ENCODE results near the gene SLC25A40.
"Not testable (repeated sequence)": the region's sequence is repeated elsewhere in the genome, so short reads cannot be mapped to it uniquely, and the experiment has no call there.

SLC25A40 gene

GRCh38 chr7:87870471-87870870, 5.7 kb downstream of the SLC25A40 start:
- no peak for DNase-seq

GRCh38 chr7:87866533-87866932, 9.6 kb downstream of the SLC25A40 start:
- not testable (repeated sequence) for DNase-seq

DNA sequence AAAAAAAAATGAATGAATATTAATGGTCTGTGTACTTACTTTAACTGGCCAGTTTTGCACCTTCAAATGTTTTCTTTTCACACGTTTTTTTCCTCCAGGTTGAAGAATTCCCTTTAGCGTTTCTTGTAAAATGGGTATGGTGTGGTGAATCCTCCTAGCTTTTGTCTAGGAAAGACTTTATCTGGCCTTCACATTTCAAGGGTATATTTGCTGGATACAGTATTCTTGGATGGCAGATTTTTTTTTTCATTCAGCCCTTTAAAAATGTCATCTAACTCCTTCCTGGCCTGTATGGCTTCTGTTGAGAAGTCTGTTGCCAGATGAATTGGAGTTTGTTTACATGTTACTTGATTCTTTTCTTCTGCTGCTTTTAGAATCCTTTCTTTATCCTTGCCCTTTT, 10.1 kb downstream of the SLC25A40 start:
- DNase-seq, result no peak

- no peak for DNase-seq
Measured at GRCh38 chr7:87858417-87859100, 17.6 kb downstream of the SLC25A40 start.

GRCh38 chr7:87853237-87853864, 22.8 kb downstream of the SLC25A40 start:
- DNase-seq, result no peak

- DNase-seq, result no peak
Measured at GRCh38 chr7:87852306-87852705, 23.9 kb downstream of the SLC25A40 start.

DNA sequence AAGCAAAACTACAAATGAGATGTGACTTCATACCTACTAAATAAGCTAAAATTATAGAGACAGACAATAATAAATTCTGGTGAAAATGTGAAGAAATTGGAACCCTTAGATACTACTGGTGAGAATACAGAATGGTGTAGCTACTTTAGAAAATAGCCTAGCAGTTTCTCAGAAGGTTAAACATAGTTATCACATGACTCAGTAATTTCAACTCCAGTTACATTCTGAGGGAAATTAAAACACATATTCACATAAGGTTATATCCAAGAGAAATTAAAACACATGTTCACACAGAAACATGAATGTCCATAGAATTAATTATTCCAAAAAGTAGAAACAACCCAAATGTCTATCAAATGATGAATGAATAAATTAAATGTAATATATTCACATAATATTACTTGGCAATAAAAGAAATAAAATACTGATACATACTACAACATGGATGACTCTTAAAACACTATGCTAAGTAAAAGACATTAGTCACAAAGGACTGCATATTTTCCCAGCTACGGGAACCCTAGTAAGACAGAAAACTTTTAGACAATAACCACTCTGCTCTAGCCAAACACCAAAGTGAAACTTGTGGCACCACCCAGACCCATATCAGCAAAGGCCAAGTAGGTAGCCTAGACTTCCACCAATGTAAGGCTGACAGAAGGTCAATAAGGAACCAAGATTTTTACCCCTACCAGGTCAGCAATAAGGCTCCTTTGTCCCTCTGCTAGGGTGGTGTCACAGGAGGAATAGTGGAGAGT, 25.1 kb downstream of the SLC25A40 start:
- DNase-seq, result no peak

GRCh38 chr7:87837597-87837996, 38.6 kb downstream of the SLC25A40 start:
- no peak for DNase-seq

GRCh38 chr7:87833130-87833529, 43.0 kb downstream of the SLC25A40 start:
- no peak for DNase-seq

DNA sequence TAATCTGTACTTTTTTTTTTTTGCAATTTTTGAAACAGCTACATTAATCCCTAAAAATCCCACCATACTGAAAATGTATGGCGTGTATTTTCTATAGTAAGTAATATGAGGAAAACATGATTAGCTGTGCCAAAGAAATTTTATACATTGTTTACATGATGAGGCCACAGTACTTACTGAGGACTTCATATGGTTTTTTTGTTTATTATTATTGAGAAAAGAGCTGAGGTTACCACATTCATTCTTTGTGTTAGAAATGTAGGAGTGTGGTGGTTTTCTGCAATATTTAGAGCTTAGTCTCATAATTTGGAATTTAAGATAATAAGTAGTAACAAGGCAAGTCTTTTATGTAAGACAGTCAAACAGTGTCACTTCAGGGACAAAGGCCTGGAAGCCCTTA, 45.1 kb downstream of the SLC25A40 start:
- no peak for DNase-seq

DNA sequence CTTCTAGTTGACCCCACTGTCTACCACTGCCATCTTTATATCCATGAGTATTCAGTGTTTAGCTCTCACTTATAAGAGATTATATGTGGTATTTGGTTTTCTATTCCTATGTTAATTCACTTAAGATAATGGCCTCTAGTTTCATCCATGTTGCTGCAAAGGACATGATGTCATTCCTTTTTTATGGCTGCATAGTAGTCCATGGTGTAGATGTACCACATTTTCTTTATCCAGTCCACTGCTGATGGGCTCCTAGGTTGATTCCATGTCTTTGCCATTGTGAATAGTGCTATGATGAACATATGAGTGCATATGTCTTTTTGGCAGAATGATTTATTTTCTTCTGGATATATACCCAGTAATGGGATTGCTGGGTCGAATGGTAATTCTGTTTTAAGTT, 47.8 kb downstream of the SLC25A40 start:
- DNase-seq, result not testable (repeated sequence)

DNA sequence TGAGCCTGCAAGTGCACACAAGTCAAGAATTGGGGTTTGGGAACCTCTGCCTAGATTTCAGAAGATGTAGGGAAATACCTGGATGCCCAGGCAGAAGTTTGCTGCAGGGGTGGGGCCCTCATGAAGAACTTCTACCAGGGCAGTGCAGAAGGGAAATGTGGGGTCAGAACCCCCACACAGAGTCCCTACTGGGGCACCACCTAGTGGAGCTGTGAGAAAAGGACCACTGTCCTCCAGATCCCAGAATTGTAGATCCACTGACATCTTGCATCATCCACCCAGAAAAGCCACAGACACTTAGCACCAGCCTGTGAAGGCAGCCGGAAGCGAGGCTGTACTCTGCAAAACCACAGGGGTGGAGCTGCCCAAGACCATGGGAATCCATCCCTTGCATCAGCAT, 50.8 kb downstream of the SLC25A40 start:
- DNase-seq, result peak in 1 of 5 experiments; percentile 1

DNA sequence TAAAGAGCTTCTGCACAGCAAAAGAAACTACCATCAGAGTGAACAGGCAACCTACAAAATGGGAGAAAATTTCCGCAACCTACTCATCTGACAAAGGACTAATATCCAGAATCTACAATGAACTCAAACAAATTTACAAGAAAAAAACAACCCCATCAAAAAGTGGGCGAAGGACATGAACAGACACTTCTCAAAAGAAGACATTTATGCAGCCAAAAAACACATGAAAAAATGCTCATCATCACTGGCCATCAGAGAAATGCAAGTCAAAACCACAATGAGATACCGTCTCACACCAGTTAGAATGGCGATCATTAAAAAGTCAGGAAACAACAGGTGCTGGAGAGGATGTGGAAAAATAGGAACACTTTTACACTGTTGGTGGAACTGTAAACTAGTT, 54.1 kb downstream of the SLC25A40 start:
- not testable (repeated sequence) for DNase-seq

GRCh38 chr7:87818336-87818735, 57.8 kb downstream of the SLC25A40 start:
- DNase-seq, result no peak

DNA sequence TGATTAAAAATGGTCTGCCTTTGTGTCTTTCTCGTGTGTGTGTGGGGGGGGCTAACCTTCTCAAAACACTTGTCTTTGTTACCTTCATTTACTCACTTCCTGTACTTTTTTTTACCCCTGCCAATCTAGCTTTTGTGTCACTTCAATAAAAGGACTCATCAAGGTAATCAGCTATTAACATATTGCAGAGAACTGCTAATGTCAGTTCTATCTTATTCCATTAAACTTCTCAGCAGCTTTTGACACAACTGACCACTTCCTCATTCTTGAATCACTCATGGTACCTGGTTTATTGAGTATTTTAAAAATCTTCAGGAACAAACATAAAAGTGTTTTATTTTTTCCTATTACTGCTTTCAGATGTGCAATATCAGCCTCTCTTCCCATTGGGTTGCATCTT, 59.8 kb downstream of the SLC25A40 start:
- DNase-seq, result no peak

DNA sequence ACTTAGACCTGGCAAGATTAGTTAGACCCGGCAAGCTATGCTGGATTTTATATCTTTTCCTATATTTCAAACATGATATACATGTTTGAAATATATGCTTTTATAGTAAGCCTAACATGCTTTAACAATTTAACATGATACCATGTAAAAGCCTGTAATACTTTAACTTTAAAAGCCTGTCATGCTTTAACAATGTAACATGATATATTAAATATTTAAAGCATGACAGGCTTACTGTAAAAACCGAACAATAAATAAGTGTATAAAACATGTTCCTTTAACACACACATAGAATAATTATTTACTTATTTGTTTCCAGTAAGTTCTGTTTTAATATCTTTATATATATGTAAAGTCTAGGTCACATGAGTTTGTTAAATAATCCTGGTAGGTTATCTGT, 65.4 kb downstream of the SLC25A40 start:
- DNase-seq, result no peak

DNA sequence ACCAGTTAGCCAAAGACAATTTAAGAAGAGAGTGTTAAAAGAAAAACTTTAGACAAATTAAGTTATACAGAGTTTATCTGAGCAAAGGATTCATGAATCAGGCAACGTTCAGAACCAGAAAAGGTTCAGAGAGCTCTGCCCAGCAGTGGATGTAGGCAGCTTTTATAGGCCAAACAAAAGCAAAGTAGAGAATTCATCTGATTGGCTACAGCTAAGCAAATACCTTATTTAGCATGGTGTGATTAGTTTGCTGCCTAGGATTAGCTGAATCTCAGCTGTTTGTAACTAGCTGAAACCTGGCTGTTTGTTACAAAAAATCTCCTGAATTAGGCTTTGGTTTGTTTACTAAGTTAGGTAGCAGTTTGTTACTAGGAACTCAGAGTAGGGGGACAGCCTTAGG, 66.0 kb downstream of the SLC25A40 start:
- DNase-seq, result no peak

DNA sequence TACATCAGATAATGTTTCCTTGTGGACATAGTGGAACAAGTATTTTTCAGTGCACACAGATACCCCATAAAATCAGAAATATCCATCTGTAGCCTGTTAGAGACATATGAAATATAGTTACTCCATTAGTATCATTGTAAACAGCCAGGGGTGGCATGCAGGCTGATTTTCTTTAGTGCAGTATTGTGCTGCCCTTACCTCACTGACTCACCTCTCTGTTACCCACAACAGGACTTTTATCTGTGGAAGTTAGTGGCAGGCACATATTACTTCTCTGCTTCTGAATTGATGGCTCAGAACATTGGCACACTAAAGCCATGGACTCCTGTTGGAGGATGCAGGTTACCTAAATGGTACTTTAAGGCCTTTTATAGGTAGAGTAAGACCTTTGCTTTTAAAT, 70.0 kb downstream of the SLC25A40 start:
- DNase-seq, result no peak

GRCh38 chr7:87797798-87798403, 78.3 kb downstream of the SLC25A40 start:
- DNase-seq, result peak in 2 of 5 experiments; percentile 22 to 55

DNA sequence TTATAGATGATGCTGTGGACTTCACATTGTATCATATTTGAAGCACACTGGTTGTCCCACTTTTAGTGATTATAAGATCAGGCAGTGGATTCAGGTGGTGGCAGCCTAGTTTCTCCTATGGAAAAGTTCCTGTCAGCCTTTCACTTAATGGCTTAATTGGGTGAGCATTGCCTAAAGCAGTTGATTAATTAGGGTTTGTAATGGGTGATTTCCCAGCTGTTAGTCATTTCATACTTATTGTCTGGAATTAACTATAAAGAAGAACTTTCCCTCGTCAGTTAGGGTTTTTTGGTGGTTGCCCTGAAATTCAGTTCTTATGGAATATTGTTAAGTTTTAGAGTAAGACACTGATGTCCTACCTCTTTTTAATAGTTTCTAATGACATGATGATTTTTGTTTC, 78.8 kb downstream of the SLC25A40 start:
- DNase-seq, result no peak

- no peak for DNase-seq
Measured at GRCh38 chr7:87785368-87785995, 90.7 kb downstream of the SLC25A40 start.

DNA sequence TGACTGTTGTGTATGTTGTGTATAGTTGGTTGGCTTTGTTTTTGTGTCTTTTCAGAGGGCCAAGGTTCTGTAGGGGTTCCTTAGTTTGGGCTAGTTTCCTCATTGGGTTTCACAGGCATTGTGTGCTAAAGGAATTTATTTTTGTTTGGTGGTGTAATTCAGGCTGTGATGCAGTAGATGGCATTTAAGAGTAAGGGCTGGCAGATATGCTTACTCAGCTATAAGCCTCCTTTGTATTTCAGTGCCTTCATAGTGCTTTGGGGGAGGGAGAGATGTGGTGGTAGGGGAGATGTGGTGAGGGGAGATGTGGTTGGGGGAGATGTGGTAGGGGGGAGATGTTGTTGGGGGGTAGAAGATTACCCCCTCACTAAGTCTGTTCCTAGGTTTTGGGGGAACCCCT, 91.7 kb downstream of the SLC25A40 start:
- no peak for DNase-seq

Measured in T-helper 2 cell (primary cell).